MG63 (cell line): Measurements from ENCODE around the gene ARAP2. TPM values are rescaled to one million over a fixed set of nuclear protein-coding genes. Genes with fewer than 3 reads are reported as not detected.

Source experiments
- DNase-seq: peaks from one replicate; pipeline ENCODE4 v3.0.0-alpha.2; 2020
- H3K27me3 ChIP-seq: fragments of 250-450 bp; sonication (Bioruptor Pico); 2 replicates; pipeline ENCODE4 v1.5.1; 2020; ENCODE audit warnings: mild to moderate bottlenecking, moderate library complexity
- H3K36me3 ChIP-seq: fragments of 250-450 bp; sonication (Bioruptor Pico); 2 replicates; pipeline ENCODE4 v1.5.1; 2020; ENCODE audit warnings: mild to moderate bottlenecking, moderate library complexity
- H3K4me3 ChIP-seq: fragments of 250-450 bp; sonication (Bioruptor Pico); 2 replicates; pipeline ENCODE4 v1.5.1; 2020; ENCODE audit warnings: mild to moderate bottlenecking, moderate library complexity
- H3K9me3 ChIP-seq: fragments of 250-450 bp; sonication (Bioruptor Pico); 2 replicates; pipeline ENCODE4 v1.5.1; 2020; ENCODE audit warnings: mild to moderate bottlenecking, moderate library complexity
- total RNA-seq: library from RNA; depleted of rRNA; stranded (reverse); fragments of >200 nt; shearing (Covaris generic); gene quantifications from 2 replicates; pipeline ENCODE4 v1.2.3, GENCODE V29; 2014; ENCODE audit warnings: low replicate concordance

Gene ARAP2
- total RNA-seq, 1 experiment from 2014 or later: 1.3 TPM

GRCh38 chr4:36235306-36235705 is 9.0 kb downstream of the ARAP2 start:
- DNase-seq: no peak

GRCh38 chr4:36233567-36234266 is 10.6 kb downstream of the ARAP2 start:
- DNase-seq: no peak

More at GRCh38 chr4:36235306-36235705, 9.0 kb downstream of the ARAP2 start:
- no peak overlapping the region for H3K4me3 ChIP-seq
- H3K27me3 ChIP-seq: no peaks in the 10 kb centered on the region
- no peaks in the 10 kb centered on the region for H3K36me3 ChIP-seq
- no peaks in the 10 kb centered on the region for H3K9me3 ChIP-seq

GRCh38 chr4:36230534-36230933 is 13.8 kb downstream of the ARAP2 start:
- Histone ChIP-seq H3K36me3 (no peaks in the 10 kb centered on the region), H3K9me3 (no peaks in the 10 kb centered on the region), H3K27me3 (no peaks in the 10 kb centered on the region), H3K4me3 (no peak overlapping the region)
- DNase-seq: no peak

More at GRCh38 chr4:36233567-36234266, 10.6 kb downstream of the ARAP2 start:
- no peaks in the 10 kb centered on the region for H3K27me3 ChIP-seq
- H3K9me3 ChIP-seq: no peaks in the 10 kb centered on the region
- H3K36me3 ChIP-seq: no peaks in the 10 kb centered on the region
- H3K4me3 ChIP-seq: no peak overlapping the region

GRCh38 chr4:36227913-36228312 is 16.4 kb downstream of the ARAP2 start:
- Histone ChIP-seq H3K36me3 (no peaks in the 10 kb centered on the region), H3K27me3 (no peaks in the 10 kb centered on the region), H3K9me3 (no peaks in the 10 kb centered on the region), H3K4me3 (no peak overlapping the region)
- no peak for DNase-seq

DNA sequence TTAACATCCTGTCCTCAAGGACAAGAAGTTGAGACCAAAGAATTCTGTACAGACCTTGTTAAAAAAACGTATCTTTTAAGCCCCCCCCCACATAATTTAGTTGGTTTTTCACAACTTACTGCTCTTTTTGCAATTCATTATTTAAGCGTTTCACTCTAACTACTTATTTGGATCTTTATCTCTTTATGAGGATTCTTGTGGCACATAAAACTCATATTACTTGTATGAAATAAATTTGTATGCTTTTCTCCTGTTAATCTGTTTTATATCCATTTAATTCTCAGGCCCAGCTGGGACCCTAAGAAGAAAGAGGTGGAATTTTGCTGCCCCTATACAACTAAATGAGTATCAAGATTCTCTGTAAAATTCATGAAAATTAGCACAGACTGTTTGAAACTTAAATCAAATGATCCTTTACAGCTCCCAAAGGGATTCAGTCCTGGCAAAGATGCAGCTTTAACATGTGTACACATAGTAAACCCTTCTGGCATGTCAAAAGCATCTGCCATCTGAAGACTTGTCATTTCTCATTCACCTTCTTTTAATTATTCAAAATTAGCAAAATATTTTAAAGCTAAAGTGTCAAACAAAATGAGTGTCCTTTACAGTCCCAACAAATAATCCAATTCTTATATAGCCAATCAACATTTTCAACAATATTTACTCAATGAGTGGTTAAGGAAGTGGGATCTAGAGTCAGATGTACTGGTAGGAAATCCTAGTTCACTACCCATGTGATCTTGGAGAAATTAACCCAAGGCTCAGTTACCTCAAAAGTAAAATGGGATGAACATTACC is 17.7 kb downstream of the ARAP2 start:
- no peaks in the 10 kb centered on the region for H3K36me3 ChIP-seq
- DNase-seq: no peak
- H3K9me3 ChIP-seq: no peaks in the 10 kb centered on the region
- no peaks in the 10 kb centered on the region for H3K27me3 ChIP-seq
- no peak overlapping the region for H3K4me3 ChIP-seq

- Histone ChIP-seq H3K4me3 (no peak overlapping the region), H3K27me3 (no peaks in the 10 kb centered on the region), H3K9me3 (no peaks in the 10 kb centered on the region), H3K36me3 (no peaks in the 10 kb centered on the region)
- DNase-seq: no peak
Measured at GRCh38 chr4:36224972-36225903, 19.1 kb downstream of the ARAP2 start.

GRCh38 chr4:36222702-36223101 is 21.6 kb downstream of the ARAP2 start:
- no peak overlapping the region for H3K4me3 ChIP-seq
- H3K9me3 ChIP-seq: no peaks in the 10 kb centered on the region
- no peaks in the 10 kb centered on the region for H3K27me3 ChIP-seq
- no peaks in the 10 kb centered on the region for H3K36me3 ChIP-seq
- DNase-seq: no peak

GRCh38 chr4:36220776-36221175 is 23.5 kb downstream of the ARAP2 start:
- Histone ChIP-seq H3K4me3 (no peak overlapping the region), H3K27me3 (no peaks in the 10 kb centered on the region), H3K36me3 (no peaks in the 10 kb centered on the region), H3K9me3 (no peaks in the 10 kb centered on the region)
- no peak for DNase-seq

- H3K36me3 ChIP-seq: no peaks in the 10 kb centered on the region
- no peak for DNase-seq
- no peaks in the 10 kb centered on the region for H3K27me3 ChIP-seq
- H3K9me3 ChIP-seq: no peaks in the 10 kb centered on the region
- H3K4me3 ChIP-seq: no peak overlapping the region
Measured at GRCh38 chr4:36218121-36218520, 26.2 kb downstream of the ARAP2 start.

GRCh38 chr4:36215627-36216026 is 28.7 kb downstream of the ARAP2 start:
- no peaks in the 10 kb centered on the region for H3K36me3 ChIP-seq
- H3K4me3 ChIP-seq: no peak overlapping the region
- no peaks in the 10 kb centered on the region for H3K9me3 ChIP-seq
- H3K27me3 ChIP-seq: no peaks in the 10 kb centered on the region
- DNase-seq: no peak

DNA sequence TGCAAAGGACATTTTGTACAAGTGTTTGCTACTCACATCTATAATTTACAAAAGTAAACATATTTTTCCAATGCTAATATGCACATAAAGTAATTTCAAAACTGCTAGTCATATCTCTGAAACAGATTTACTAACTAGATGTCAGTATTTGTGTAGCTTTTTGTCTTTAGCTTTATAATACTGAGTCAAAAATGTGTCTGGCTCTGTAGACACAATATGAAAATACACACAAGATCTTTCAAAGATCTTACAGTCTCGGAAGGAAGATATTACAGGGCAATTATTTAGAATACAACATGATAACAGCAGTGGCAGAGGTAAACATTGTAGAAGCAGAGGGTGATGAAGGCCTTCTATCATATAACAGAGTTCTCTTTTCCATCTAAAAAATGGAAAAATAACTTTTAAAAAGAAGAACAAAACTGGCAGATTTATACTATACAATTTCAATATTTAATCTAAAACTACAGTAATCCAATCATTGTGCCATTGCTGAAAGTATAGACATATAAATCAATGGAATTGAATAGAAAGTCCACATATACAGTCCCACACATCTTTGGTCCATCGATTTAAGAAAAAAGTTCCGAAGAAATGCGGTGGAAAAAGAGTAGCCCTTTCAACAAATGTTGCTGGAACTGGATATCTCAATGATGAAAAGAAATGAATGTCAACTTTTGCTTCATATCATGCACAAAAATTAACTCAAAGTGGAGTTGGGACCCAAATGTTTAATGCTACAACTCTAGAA is 29.4 kb downstream of the ARAP2 start:
- Histone ChIP-seq H3K4me3 (no peak overlapping the region), H3K27me3 (no peaks in the 10 kb centered on the region), H3K36me3 (no peaks in the 10 kb centered on the region), H3K9me3 (no peaks in the 10 kb centered on the region)
- DNase-seq: no peak

GRCh38 chr4:36213977-36214376 is 30.3 kb downstream of the ARAP2 start:
- H3K36me3 ChIP-seq: no peaks in the 10 kb centered on the region
- no peak for DNase-seq
- H3K9me3 ChIP-seq: no peaks in the 10 kb centered on the region
- H3K4me3 ChIP-seq: no peak overlapping the region
- no peaks in the 10 kb centered on the region for H3K27me3 ChIP-seq

DNA sequence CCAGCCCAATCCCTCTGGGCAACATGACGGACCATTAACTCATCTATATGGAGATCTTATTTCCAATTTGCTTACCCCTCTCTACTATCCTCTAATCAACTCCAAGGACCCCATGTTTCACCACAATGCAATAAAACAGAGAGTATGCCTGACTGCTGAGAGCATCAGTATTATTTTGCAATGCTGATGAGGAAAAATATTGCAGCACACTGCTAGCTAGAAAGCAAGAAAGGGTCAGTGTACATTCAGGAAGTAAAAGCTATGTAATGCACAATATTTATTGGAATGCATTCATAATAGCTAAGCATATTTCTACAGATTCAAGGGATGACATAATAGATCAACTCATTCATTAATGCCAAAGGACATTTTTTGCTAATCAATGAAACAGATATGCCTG is 33.2 kb downstream of the ARAP2 start:
- Histone ChIP-seq H3K9me3 (no peaks in the 10 kb centered on the region), H3K27me3 (no peaks in the 10 kb centered on the region)

DNA sequence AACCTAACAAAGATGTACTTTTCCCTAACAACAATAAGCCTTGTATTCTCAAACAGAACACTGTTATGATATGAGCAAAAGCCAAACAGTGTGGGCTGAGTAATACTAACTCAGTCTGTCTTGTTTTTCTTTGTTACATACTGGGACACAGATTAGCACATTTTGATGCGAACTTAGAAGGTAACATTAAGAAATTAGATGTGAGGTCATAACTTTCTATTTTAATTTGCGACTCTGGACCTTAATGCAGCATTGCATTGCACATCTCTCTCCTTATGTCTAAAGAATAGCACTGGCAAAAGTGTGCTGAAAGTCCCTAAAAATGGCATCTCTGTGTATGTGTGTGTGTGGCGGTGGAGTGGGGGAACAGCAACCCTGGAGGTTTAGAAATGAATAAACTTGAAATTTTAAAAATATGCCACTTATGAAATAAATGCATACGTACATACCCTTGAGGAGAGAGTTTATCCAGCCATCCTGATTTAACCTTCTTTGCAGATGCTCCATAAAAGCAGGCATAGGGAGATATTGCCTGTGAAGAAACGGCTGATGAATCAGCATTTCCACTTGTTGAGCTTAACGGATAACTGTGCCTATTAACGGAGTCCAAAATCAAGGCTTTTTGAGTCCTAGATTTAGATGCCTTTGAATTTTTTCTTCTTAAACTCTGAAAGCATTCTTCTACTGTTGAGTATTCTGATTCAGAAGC is 34.2 kb downstream of the ARAP2 start:
- no peak for DNase-seq
- no peaks in the 10 kb centered on the region for H3K27me3 ChIP-seq
- no peaks in the 10 kb centered on the region for H3K36me3 ChIP-seq
- H3K9me3 ChIP-seq: no peaks in the 10 kb centered on the region
- H3K4me3 ChIP-seq: no peak overlapping the region

More for the DNA sequence above, 33.2 kb downstream of the ARAP2 start:
- H3K4me3 ChIP-seq: no peak overlapping the region
- no peak for DNase-seq
- H3K36me3 ChIP-seq: no peaks in the 10 kb centered on the region

GRCh38 chr4:36208893-36209473 is 35.3 kb downstream of the ARAP2 start:
- Histone ChIP-seq H3K9me3 (no peaks in the 10 kb centered on the region), H3K36me3 (no peaks in the 10 kb centered on the region), H3K4me3 (no peak overlapping the region), H3K27me3 (no peaks in the 10 kb centered on the region)
- no peak for DNase-seq
